Hepatocyte (in vitro differentiated cells): Measurements from ENCODE around the gene SH3PXD2B. TPM values are rescaled to one million over a fixed set of nuclear protein-coding genes. Genes with fewer than 3 reads are reported as not detected.

Experiments used
- DNase-seq: peaks from one replicate; pipeline ENCODE4 v3.0.0-alpha.2; 2016; ENCODE audit warnings: low spot score
- H2AFZ ChIP-seq: fragments of 200-600 bp; sonication (generic); 2 replicates; pipeline ENCODE4 v1.6.0; 2016; ENCODE audit warnings: antibody characterized with exemption, mild to moderate bottlenecking
- H3K27ac ChIP-seq: fragments of 200-600 bp; sonication (generic); 2 replicates; pipeline ENCODE4 v1.5.1; 2016; ENCODE audit warnings: mild to moderate bottlenecking
- H3K27me3 ChIP-seq: fragments of 200-600 bp; sonication (generic); 2 replicates; pipeline ENCODE4 v1.6.1; 2016
- H3K36me3 ChIP-seq: fragments of 200-600 bp; sonication (generic); replicated peaks from 2 replicates; pipeline ENCODE4 v1.5.1; 2016; ENCODE audit warnings: low read depth; ENCODE audit not compliant: insufficient read depth
- H3K4me1 ChIP-seq: fragments of 200-600 bp; sonication (generic); 2 replicates; pipeline ENCODE4 v1.5.1; 2016; ENCODE audit warnings: mild to moderate bottlenecking, moderate library complexity; ENCODE audit not compliant: insufficient read depth
- H3K4me2 ChIP-seq: fragments of 200-600 bp; sonication (generic); 2 replicates; pipeline ENCODE4 v1.6.0; 2016
- H3K4me3 ChIP-seq: fragments of 200-600 bp; sonication (generic); 2 replicates; pipeline ENCODE4 v1.5.1; 2016; ENCODE audit warnings: mild to moderate bottlenecking
- H3K79me2 ChIP-seq: fragments of 200-600 bp; sonication (generic); 2 replicates; pipeline ENCODE4 v1.6.0; 2017; ENCODE audit warnings: mild to moderate bottlenecking
- H3K9me2 ChIP-seq: fragments of 200-600 bp; sonication (generic); replicated peaks from 2 replicates; pipeline ENCODE4 v1.6.0; 2017; ENCODE audit warnings: mild to moderate bottlenecking; ENCODE audit not compliant: insufficient read depth
- H3K9me3 ChIP-seq: fragments of 200-600 bp; sonication (generic); 2 replicates; pipeline ENCODE4 v1.5.1; 2016; ENCODE audit warnings: low read depth, mild to moderate bottlenecking
- H4K20me1 ChIP-seq: fragments of 200-600 bp; sonication (generic); 2 replicates; pipeline ENCODE4 v1.6.0; 2016; ENCODE audit warnings: mild to moderate bottlenecking; ENCODE audit not compliant: insufficient read depth, poor library complexity, severe bottlenecking
- EZH2 ChIP-seq: fragments of 200-600 bp; sonication (generic); IDR thresholded peaks from 2 replicates; pipeline ENCODE4 v1.6.1; 2016; ENCODE audit warnings: antibody characterized with exemption, mild to moderate bottlenecking, borderline replicate concordance
- EZH2phosphoT487 ChIP-seq: fragments of 200-600 bp; sonication (generic); IDR thresholded peaks from one replicate; pipeline ENCODE4 v1.6.1; 2018; ENCODE audit warnings: antibody characterized with exemption, mild to moderate bottlenecking, low read depth, moderate library complexity; ENCODE audit not compliant: unreplicated experiment, severe bottlenecking
- WGBS: methylation state at CpG from one replicate; pipeline ENCODE4 v1.1.6; 2016; ENCODE audit warnings: low lambda C conversion rate; ENCODE audit errors: missing lambda C conversion rate; 5-methylcytosine and 5-hydroxymethylcytosine counted together
- polyA plus RNA-seq: library from polyadenylated mRNA; unstranded; fragments of >200 nt; fragmentation: Nextera tagmentation; extraction: Ambion mirVana; gene quantifications from 2 replicates; pipeline ENCODE4 v1.2.1, GENCODE V29; 2016
- total RNA-seq: library from RNA; depleted of rRNA; stranded (reverse); fragments of >200 nt; gene quantifications from 2 replicates; pipeline ENCODE4 v1.2.3, GENCODE V29; 2014
- TF ChIP-seq, protein P1 (sequence below): fragments of 200-600 bp; sonication (generic); IDR thresholded peaks from 2 replicates; pipeline ENCODE4 v1.5.1; 2016; ENCODE audit warnings: antibody characterized with exemption, mild to moderate bottlenecking; ENCODE audit not compliant: poor library complexity

The SH3PXD2B gene
- total and polyA plus RNA-seq, 2 experiments from 2014 or later = 27.8 to 28.5 TPM

GRCh38 chr5:172452398-172453205, 1.7 kb downstream of the SH3PXD2B start:
- Histone ChIP-seq H3K36me3 (no peaks in the 10 kb centered on the region), H3K4me1 (peaks cover 18% of the 10 kb centered on the region), H2AFZ (peak overlapping the region; percentile 43), H3K79me2 (peaks cover 56% of the 10 kb centered on the region), H4K20me1 (peaks cover 35% of the 10 kb centered on the region), H3K27ac (peak overlapping the region; percentile 93), H3K27me3 (no peaks in the 10 kb centered on the region), H3K9me2 (no peaks in the 10 kb centered on the region), H3K9me3 (no peaks in the 10 kb centered on the region), H3K4me3 (peak overlapping the region; percentile 90), H3K4me2 (peak overlapping the region; percentile 88)
- WGBS = 44% methylated on average over 18 of the region's 18 CpGs
- TF ChIP-seq EZH2 (no peak), EZH2phosphoT487 (no peak)
- TF ChIP-seq, protein P1, sequence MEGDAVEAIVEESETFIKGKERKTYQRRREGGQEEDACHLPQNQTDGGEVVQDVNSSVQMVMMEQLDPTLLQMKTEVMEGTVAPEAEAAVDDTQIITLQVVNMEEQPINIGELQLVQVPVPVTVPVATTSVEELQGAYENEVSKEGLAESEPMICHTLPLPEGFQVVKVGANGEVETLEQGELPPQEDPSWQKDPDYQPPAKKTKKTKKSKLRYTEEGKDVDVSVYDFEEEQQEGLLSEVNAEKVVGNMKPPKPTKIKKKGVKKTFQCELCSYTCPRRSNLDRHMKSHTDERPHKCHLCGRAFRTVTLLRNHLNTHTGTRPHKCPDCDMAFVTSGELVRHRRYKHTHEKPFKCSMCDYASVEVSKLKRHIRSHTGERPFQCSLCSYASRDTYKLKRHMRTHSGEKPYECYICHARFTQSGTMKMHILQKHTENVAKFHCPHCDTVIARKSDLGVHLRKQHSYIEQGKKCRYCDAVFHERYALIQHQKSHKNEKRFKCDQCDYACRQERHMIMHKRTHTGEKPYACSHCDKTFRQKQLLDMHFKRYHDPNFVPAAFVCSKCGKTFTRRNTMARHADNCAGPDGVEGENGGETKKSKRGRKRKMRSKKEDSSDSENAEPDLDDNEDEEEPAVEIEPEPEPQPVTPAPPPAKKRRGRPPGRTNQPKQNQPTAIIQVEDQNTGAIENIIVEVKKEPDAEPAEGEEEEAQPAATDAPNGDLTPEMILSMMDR = no peak
- peak; percentile 61 for DNase-seq

DNA sequence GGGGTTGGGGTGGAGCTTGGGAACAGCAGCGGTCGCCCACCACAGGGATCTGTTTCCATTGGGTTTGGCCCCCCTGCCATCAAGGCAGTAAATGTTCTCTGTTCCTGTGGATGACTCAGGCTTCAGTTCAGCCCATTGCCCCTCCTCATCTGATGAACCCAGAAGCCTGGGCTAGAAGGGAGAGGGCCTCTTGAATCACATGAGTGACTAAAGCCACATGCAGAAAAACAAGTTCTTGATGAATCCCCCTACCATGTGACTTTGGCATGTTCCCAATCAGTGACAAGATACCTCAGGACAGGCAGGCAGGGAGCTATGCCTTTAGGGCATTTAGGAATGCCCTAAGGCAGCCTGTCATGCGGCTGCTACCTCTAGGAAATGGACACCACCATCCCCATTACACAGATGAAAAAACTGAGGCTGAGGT, 2.5 kb downstream of the SH3PXD2B start:
- Histone ChIP-seq H2AFZ (no peak overlapping the region), H3K9me3 (no peaks in the 10 kb centered on the region), H3K27ac (peak overlapping the region; percentile 93), H4K20me1 (peaks cover 44% of the 10 kb centered on the region), H3K79me2 (peaks cover 64% of the 10 kb centered on the region), H3K36me3 (no peaks in the 10 kb centered on the region), H3K4me1 (peaks cover 20% of the 10 kb centered on the region), H3K4me2 (peak overlapping the region; percentile 88), H3K9me2 (no peaks in the 10 kb centered on the region), H3K4me3 (no peak overlapping the region), H3K27me3 (no peaks in the 10 kb centered on the region)
- TF ChIP-seq, protein P1 = no peak
- TF ChIP-seq EZH2phosphoT487 (no peak), EZH2 (no peak)
- 93% methylated on average over 3 of the region's 3 CpGs for WGBS
- peak; percentile 71 for DNase-seq

DNA sequence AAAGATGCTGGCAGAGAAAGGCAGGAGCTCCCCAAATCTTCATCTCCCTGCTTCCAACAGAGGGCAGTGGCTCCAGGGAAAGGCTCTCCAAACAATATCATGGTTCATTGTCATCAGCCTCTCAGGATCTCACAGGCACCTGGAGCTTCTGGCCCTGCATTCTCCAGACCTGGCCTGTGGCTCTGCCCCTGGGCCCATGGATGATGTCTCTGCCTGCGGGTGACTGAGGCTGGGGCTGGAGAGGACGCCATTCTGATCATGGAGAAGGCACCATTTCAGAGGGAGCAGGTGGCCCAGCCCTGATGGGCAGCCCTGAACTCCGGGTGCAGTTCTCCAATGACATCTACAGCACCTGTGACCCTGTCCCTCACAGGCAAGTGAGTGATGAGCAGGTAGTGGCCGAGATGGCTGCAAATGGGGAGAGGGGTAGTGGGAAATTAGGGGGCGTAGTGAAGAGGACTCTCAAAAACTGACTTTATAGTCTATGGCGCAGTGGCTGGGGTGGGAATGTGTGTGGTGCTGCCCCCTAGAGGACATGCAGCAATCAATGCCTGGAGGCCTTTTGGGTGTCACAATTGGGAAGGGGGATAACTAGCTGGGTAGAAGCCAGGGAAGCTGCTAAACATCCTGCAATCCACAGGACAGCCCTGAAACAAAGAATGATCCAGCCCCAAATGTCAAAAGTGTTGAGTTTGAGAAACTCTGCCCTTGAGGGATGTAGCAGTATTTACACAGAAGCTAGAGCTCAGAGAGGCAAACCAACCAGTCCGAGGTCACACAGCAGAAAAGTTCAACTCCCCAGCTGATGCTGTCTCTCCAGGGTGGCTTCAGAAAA, 3.2 kb downstream of the SH3PXD2B start:
- WGBS = 86% methylated on average over 7 of the region's 7 CpGs
- Histone ChIP-seq H3K4me3 (no peak overlapping the region), H3K4me1 (peaks cover 22% of the 10 kb centered on the region), H3K4me2 (peak overlapping the region; percentile 88), H3K27me3 (no peaks in the 10 kb centered on the region), H3K79me2 (peaks cover 71% of the 10 kb centered on the region), H4K20me1 (peaks cover 51% of the 10 kb centered on the region), H3K27ac (peak overlapping the region; percentile 67), H3K9me2 (no peaks in the 10 kb centered on the region), H3K36me3 (no peaks in the 10 kb centered on the region), H3K9me3 (no peaks in the 10 kb centered on the region), H2AFZ (no peak overlapping the region)
- no peak for TF ChIP-seq EZH2
- TF ChIP-seq, protein P1 = peak; percentile 59
- peak; percentile 45 for DNase-seq
